Measurements from ENCODE around the gene KMT2D.

Gene KMT2D

DNA sequence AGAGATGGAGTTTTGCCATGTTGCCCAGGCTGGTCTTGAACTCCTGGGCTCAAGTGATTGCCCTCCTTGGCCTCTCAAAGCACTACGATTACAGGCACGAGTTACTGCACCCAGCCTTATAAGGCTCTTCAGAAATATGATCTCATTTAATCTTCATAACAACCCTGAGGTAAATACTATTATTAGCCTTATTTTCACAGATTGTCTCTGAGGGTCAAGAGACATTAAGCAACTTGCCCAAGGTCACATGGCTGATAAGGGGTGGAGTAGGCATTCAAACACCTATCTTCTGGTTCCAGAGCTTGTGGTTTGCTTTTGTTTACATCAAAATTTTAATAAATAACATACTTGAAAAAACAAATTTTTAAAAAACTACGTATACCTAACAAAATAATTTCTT is 47.2 kb downstream of the KMT2D start:
- no peak for DNase-seq

DNA sequence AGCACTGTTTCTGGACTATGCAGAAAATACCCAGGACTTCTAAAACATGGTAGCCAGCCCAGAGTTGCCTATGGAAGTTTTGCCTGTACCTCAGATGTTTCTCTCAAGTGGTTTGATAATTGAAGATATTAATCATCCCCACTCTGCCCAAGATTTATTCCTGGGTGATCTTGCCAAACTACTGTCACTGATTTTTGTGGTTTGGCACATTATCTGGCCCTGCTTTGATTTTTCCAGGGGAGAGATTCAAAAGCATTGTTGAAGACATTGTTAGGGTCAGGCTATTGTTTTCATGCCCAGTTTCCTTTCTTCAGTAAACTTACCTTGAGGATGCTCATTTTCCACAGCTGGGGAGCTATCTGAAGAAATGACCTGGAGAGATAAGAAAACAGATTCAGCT is 47.9 kb downstream of the KMT2D start:
- no peak for DNase-seq

Measured in KG1 (cell line).